Adipose tissue (tissue), 3 donors: Measurements from ENCODE around the gene DLG4. TPM values are rescaled to one million over a fixed set of nuclear protein-coding genes. Genes with fewer than 3 reads are reported as not detected.
"Not testable (repeated sequence)": the region's sequence is repeated elsewhere in the genome, so short reads cannot be mapped to it uniquely, and the experiment has no call there.

Experiments used
- H3K27ac ChIP-seq: one replicate; pipeline ENCODE4 v1.5.1; 2013; ENCODE audit warnings: low read depth, low read length
- WGBS, 3 donors: extraction: QIAGEN DNeasy Blood & Tissue Kit; methylation state at CpG; one replicate each; pipeline ENCODE4 v1.1.7; 2013; 5-methylcytosine and 5-hydroxymethylcytosine counted together
- polyA plus RNA-seq, 3 donors: library from polyadenylated mRNA; stranded (reverse); fragments of 200-250 nt; gene quantifications; one replicate each; pipeline ENCODE4 v1.2.3, GENCODE V29; 2013
- donor health status: healthy with polysubstance abuse.
- donor health status: Bipolar disorder and iron deficiency.
- donor health status: healthy.

DLG4 gene
- polyA plus RNA-seq, 3 donors, result 3.3 to 26.3 (median 5.5) TPM

DNA sequence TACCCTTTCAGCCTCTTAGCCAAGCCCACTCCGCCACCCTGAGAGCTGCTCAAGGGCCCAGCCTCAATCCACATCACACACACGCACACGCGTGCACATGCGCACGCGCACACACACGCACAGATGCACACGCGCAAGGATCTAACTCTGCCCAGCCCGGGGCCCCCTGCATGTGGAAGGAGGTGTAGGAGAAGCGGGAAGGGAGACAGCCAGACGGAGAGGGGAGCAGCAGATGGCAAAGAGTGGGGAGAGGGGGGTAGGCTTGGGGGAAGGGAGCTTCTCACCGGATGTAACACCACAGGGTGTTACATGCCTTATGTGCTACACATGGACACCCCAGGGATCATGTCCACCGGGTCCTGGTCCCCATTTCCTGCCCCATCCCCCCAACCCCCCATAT is 15.3 kb downstream of the DLG4 start:
- 72 to 82% (median 81%) methylated on average over 15 of the region's 15 CpGs for WGBS, 3 donors
- no peak overlapping the region for H3K27ac ChIP-seq

DNA sequence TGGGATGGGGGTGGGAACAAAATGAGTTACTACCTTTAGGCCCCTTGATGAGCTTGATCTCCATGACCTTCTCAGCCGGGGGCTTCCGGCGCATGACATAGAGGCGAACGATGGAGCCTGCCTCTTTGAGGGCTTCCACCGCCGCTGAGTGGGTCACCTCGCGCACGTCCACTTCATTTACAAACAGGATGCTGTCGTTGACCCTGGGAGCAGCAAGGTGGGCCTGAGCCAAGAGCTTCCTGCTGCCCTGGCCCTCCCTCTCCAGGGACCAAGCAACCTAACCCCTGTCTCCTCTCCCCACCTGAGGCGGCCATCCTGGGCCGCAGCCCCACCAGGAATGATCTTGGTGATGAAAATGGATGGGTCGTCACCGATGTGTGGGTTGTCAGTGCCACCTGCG is 16.2 kb downstream of the DLG4 start:
- 92 to 93% (median 93%) methylated on average over 16 of the region's 16 CpGs for WGBS, 3 donors
- no peak overlapping the region for H3K27ac ChIP-seq

DNA sequence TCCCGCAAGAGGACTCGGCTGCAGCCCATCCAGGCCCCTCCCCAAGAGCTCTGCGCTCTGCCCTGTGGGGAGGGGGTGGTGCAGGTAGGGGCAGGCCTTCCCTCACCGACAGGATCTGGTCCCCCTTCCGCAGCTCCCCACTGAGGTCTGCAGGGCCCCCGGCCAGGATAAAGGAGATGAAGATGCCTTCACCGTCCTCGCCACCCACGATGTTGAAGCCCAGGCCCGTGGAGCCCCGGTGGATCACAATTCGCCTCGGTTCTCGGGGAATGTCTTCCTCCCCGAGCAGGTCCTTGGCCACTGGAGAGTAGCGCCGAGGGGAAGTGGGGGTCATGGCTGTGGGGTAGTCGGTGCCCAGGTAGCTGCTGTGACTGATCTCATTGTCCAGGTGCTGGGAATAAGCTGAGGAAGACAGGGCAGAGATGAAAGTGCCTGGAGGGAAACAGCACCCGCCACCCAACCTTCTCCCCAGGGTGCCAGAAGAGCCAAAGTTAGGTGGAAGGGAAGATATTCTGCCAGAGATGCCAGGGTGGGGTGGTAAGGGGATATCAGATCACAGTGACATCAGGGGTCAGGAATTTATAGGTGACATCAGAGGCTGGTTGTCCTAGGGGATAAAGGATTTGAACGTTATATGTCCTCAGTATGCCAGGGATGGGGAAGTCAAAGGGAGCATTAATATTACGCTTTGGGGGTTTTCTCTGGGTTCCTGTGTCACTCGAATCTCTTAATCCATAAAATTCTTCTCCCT is 22.8 kb downstream of the DLG4 start:
- 90 to 92% (median 92%) methylated on average over 22 of the region's 22 CpGs for WGBS, 3 donors
- H3K27ac ChIP-seq, result no peak overlapping the region

DNA sequence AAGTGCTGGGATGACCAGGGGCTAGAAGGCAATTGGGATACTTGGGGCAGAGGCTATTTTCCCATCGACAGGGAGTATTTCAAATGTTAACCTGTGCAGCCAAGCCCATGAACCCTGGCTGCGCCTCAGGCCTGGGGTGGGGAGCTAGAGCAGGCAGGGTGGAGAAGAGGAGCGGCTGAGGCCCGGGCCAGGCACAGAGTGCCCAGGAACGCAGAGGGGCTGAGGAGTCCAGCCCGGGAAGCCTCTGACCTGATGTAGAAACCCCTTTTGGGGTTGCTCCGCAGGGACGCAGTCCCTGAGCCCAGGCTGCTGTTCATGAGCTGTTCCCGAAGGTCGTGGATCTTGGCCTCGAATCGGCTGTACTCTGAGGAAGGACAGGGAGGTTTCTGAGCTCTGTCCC is 23.7 kb downstream of the DLG4 start:
- no peak overlapping the region for H3K27ac ChIP-seq
- 93 to 95% (median 94%) methylated on average over 12 of the region's 12 CpGs for WGBS, 3 donors

DNA sequence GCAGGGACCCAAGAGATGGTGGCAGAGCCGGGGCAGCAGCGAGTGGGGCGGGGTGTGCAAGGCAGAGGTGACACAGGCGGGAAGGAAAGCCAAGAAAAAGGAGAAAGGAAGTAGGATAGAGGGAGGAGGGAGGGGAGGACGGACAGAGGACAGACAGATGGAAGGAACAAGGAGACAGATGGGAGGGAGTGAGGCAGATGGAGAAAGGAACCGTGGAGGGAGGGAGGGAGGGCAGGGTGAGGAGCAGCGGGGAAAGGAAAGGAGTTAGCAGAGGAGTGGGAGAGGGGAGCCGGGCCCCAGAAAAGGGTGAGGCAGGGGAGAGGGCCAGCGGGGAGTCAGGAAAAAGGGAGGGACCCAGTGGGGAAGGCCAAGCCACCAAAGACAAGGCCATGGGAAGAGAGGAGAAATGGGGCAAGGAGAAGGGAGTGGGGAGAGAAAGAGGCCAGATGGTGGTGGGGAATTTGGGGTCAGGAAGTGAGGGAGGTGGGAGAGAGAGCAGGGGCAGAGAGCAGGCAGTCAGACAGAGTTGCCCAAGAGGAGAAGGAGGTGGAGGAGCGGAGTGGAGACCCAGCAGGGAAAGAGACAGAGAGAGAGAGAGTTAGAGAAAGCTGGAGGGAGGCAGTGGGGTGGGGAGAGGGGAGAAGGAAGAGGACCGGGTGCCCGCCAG is 27.2 kb downstream of the DLG4 start:
- WGBS, 3 donors, result 74 to 77% (median 76%) methylated on average over 12 of the region's 12 CpGs
- no peak overlapping the region for H3K27ac ChIP-seq

DNA sequence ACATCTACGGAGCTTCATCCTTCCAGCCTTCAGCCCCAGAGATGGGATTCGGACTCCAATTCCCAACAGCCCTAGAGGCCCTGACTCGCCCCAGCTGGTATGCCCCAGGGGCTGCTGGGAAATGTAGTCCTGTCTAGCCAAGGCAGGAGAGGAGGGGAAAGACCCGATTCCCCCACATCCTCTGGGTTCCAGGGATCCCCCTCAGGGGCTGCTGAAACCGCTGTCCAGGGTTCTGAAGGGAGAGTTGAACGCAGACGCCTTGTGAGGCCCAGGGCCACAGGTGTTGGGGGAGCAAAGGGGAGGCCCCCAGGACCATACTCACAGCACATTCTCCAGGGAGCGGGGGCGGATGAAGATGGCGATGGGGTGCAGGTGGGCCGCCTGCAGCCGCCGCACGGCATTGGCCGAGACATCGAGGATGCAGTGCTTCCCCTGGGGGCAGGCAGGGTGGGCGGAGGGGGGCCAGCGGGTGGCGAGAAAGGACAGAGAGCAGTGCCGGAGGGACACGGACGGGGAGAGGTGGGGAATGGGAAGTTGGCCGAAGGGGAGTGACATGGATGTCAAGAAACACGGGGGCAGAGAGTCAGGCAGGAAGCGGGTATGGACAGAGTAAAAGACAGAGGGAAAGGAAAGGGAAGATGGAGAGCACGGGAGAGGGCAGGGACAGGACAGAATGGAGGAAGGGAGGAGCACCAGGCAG is 27.9 kb downstream of the DLG4 start:
- WGBS, 3 donors, result 74 to 80% (median 75%) methylated on average over 26 of the region's 26 CpGs
- no peak overlapping the region for H3K27ac ChIP-seq

DNA sequence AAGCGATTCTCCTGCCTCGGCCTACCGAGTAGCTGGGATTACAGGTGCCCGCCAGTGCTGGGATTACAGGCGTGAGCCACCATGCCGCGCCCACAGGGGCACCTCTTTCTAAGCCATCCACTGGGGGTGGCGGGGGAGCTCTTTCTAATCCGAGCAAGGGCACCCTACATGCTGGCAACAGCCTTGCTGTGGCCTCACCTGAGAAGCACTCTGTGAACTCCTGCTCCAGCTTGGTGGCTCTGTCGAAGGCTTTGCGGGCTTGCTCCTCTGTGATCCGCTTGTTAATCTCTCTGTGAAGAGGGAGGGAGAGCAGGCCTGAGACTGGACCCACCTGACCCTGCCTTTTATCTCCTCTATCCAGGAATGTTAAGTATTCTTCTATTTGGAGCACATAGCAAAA is 28.6 kb downstream of the DLG4 start:
- no peak overlapping the region for H3K27ac ChIP-seq
- WGBS, 3 donors, result 89 to 95% (median 92%) methylated on average over 12 of the region's 12 CpGs

DNA sequence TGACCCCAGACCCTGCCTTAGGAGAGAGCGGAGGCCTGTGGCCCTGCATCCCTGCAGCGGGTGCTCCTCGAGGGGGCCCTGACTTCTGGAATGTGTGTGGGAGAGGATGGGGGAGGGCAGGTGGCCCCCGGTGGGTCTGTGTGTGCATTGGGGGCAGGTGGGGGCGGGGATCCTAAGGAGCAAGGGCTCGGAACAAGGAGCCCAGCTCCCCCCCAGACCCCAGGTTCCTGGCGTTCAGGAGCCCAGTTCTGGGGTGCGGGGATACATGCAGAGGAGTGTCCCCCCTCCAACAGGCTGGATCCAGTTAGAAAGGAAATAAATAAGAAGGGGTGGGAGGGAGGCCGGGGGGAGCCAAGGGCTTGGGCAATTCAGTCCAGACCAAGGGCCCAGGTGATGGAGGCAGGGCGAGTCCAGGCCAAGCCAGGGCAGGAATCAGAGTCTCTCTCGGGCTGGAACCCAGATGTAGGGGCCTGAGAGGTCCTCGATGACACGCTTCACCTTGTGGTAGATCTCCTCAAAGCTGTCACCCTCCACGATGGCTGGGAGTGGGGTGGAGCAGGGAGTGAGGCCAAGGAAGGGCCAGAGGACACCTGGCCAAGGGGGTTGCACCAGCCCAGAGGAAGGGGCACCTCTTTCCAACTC is 29.2 kb downstream of the DLG4 start:
- 86 to 92% (median 89%) methylated on average over 12 to 14 of the region's 14 CpGs for WGBS, 3 donors
- H3K27ac ChIP-seq, result no peak overlapping the region

DNA sequence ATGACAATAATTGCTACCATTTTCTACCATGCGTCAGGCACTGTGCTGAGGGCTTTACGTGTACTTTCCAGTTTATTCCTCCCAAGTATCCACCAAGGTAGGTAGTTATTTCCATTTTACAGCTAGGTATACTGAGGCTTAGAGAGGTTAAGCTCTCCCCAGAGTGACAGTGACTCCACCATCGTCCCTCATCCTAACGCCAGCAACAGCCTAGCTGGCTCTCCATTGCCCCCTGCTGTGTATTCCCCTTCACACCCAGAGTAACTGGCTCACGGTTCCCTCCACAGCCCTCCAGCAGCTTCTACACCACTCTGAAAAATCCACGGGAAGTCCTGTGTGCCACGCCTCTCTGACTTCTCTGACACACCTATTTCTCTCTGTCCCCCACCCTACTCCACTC is 33.4 kb downstream of the DLG4 start:
- 59 to 62% (median 61%) methylated on average over 7 of the region's 7 CpGs for WGBS, 3 donors
- no peak overlapping the region for H3K27ac ChIP-seq

DNA sequence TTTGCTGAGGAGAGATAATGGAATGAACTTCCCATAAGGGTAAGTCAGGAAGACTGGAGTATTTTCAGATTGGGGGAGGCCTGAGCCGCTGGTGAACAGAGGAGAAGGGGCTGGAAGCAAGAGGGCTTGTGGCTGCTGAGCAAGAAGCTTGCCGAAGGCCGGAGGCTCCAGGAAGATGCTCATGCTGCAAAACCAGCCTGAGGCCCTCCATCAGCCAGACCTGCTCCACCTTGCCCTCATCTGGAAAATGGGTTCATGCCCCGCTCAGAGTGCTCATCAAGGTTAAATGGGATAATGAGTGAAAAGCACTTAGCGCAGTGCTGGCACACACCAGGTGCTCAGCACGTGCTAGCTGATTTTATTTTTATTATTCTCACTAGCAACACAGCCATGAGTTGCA is 35.0 kb downstream of the DLG4 start:
- H3K27ac ChIP-seq, result no peak overlapping the region
- 87 to 93% (median 88%) methylated on average over 6 of the region's 6 CpGs for WGBS, 3 donors

DNA sequence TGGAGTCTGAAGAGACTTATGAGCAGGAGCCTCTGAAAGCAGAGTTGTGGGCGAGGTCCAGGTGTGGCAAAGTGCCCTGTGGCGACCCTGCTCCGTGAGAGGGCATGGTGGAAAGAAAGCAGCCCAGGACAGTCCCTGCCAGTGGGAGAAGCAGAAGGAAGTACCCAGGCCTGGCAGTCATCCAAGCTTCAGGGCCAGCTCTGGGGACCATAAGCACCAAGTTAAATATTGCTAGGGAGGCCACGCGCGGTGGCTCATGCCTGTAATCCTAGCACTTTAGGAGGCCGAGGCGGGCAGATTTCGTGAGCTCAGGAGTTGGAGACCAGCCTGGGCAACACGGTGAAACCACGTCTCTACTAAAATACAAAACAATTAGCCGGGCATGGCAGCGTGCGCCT is 35.5 kb downstream of the DLG4 start:
- 32 to 59% (median 54%) methylated on average over 14 of the region's 14 CpGs for WGBS, 3 donors
- no peak overlapping the region for H3K27ac ChIP-seq

DNA sequence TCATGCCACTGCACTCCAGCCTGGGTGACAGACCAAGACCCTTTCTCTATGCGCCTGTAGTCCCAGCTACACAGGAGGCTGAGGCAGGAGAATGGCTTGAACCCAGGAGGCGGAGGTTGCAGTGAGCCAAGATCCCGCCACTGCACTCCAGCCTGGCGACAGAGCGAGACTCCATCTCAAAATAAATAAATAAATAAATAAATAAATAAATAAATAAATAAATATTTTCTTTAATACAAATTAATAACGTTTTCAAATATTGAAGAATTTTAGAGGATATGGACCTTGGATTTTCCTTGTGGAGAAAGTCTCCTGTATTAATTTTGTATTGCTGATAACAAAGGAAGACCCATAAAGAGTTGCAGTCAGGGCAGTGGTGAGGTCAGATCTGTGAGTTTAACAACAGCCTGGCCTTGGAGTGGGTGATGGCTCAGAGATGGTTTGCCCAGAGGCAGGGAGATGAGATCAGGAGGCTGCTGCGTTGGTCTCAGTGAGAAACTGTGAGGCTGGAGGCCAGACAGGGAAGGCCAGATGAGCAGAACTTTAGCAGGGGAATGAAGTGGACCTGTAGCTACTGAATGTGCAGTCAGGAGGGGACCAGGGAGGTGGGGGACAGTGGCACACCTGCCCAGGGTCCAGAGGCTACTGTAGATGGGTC is 36.1 kb downstream of the DLG4 start:
- WGBS, 3 donors, result 79 to 85% (median 85%) methylated on average over 7 of the region's 7 CpGs

DNA sequence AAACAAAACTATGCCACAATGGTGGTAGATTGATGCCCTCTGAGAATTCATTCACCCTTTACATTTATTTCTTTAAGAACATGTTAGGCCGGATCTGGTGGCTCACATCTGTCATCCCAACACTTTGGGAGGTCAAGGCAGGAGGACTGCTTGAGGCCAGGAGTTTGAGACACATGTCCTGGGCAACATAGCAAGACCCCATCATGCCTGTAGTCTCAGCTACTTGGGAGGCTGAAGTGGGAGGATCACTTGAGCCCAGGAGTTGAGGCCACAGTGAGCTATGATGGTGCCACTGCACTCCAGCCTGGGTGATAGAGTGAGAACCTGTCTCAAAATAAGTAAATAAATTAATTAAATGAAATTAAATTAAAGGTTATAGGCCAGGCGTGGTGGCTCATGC is 37.5 kb downstream of the DLG4 start:
- 95 to 100% (median 97%) methylated on average over 2 of the region's 2 CpGs for WGBS, 3 donors
- not testable (repeated sequence) for H3K27ac ChIP-seq

More for the DNA sequence above, 36.1 kb downstream of the DLG4 start:
- H3K27ac ChIP-seq, result no peak overlapping the region

DNA sequence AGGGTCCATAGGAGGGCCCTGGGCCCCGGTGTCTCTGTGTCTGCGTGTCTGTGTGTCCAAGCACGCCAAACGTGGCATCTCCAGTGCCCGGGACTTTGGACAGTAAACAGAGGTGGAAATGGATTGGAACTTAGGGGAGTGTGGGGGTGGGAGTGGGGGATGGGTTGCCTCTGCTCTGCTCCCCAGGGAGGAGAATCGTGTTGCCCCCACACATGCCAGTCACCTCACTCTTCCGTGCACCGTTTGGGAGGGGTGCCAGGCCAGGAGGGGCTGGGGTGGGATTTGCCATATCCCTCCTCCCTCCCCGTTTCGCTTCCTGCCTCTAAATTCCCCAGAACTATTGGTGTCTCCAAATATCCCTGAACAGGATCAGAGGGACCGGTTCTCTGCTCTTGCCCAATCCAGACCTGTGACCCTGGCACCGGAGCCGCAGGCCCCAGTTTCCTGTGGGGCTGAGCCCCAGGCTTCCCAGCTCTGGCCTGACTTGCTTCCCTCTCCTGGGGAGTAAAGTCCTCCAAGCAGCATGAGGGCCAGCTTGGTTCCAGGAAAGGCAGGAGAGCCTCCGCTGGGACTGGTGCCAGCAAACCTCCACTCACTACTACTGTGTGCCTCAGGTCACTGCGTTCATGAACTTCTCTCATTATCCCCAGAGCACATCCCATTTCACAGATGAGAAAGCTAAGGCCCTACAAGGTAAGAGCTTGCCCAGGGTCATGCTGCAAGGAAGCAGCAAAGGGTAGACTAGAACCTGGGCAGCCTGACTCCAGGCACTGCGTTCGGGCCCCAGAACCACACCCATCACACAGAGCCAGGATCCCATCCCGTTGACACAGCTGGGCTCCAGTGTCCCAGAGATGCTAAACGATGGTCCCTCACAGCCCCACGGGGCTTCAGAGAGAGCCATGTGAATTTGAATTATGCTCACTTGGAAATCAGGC is 40.0 kb downstream of the DLG4 start, which contains the start of gene ASGR1:
Gene ASGR1, minus strand, starts transcription at position 54 of the 938 bp plus-strand sequence. CDS start 807 bp downstream, outside the sequence.
- no peak within 1 kb of the TSS for H3K27ac ChIP-seq
- 57 to 60% (median 59%) methylated on average over 18 to 20 of the region's 20 CpGs for WGBS, 3 donors

DNA sequence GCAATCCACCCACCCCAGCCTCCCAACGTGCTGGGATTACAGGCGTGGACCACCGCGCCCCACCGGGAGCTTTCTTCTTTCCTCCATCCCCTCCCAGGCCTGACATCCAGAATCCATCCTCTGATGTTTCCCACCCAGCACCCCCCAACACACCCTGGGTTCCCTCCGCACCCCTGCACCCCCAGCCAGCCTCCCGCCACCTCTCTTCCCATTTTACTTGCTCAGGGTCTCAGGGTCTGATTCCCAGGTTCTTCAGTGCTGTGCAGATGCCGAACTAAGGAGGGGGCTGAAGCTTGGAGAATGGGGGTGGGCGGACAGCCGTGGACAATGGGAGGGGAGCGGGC is 40.7 kb downstream of the DLG4 start:
- 74 to 84% (median 75%) methylated on average over 11 of the region's 11 CpGs for whole genome bisulfite sequencing, 3 donors
- no peak overlapping the region for H3K27ac ChIP-seq

DNA sequence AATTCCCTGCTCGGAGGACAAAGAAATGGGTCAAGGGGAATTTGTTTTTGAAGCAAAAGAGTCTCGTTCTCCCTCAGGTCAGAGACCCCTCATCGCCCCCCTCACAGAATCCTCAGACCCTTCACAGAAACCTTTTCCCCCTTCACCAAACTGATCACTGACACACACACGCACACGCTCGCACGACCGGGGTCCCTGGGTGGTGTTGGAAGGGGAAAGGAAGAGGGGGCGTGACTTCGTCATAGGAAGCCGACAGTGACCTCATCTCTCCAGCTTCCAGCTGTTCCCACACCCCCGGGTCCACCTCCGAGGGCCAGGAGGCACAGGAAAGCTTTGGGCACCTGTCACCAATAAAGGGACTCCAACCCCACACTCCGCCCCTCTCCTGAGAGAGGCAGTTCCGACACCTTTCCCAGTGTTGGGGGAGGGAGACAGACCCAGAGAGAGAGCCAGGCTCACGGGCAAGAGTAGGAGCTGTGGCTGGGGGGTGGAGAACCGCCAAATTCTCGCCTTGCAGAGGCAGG is 41.6 kb downstream of the DLG4 start:
- WGBS, 3 donors, result 4 to 9% (median 7%) methylated on average over 15 to 18 of the region's 18 CpGs
- no peak overlapping the region for H3K27ac ChIP-seq

DNA sequence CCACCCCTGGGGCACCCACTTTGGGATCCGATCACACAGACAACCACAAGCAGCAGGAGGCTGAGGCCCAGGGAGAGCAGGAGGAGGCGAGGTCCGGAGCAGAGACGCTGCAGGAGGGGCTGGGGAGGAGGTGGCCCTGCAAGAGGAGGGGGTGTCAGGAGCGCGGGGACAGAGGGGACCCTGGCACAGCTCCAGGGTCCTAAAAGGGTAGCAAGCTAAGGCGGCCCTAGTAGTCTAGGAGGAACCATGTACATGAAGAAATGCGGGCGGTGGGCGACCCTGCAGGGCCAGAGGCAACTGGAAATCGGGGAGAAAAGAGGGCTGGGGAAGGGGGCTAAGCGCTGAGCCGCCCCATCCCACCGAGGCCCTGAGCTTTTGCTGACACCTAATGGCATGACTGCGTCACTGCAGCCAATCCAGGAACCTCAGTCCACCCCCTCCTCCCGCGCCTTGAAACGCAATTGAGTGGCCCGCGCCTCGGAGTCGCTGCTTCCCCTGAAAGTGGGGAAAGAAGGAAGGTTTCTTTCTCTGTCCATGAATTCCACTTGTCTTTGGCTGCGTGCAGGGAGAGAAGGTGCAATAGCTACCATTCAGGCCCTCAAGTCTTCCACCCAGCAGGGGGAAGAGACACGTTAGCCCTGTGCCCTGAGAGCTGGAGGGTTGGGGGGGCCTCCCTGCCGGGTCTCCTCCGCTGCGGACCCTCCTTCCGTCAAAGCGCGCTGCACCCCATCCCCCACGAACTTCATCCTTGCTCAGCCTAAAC is 42.3 kb downstream of the DLG4 start:
- 2 to 4% (median 3%) methylated on average over 31 of the region's 31 CpGs for WGBS, 3 donors
- H3K27ac ChIP-seq, result no peak overlapping the region
